GM18861 (cell line): ENCODE results near the gene KANK2.

ENCODE experiments used
- ATAC-seq: cut with Tn5 transposase; IDR thresholded peaks from one replicate; pipeline ENCODE4 v1.9.1; 2021; ENCODE audit not compliant: unreplicated experiment

The KANK2 gene

GRCh38 chr19:11226716-11227166 lies 29.4 kb upstream of the KANK2 start:
- no peak for ATAC-seq

DNA sequence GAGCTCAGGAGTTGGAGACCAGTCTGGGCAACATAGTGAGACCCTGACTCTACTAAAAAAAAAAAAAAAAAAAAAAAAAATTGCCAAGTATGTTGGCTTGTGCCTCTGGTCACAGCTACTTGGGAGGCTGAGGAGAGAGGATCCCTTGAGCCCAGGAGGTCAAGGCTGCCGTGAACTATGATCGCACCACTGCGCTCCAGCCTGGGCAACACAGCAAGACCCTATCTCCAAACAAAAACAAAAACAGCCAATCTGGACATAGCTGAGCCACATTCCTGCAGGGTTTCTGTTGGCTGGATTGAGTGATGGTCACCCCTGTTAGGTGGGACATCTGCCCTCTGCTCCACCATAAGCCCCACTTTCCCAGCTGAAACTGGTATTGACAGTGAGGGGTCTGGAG lies 28.5 kb upstream of the KANK2 start:
- no peak for ATAC-seq

DNA sequence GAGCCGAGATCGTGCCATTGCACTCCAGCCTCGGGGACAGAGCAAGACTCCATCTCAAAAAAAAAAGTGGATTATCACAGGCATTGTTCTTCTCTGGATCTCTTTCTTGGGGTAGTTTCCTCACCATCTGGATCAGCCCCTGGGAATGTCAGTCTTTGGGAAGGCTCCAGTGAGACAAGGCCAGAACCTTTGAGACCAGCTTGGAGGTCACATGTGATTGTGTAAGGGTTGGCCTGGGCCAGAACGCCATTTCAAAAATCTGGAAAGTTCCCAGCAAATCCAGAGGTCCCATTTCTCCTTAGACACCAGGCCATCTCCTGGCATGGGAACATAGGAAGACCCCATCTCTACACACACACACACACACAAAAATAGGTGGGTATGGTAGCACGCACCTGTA lies 27.8 kb upstream of the KANK2 start:
- ATAC-seq: no peak

GRCh38 chr19:11224429-11224828 lies 27.1 kb upstream of the KANK2 start:
- ATAC-seq: no peak

- ATAC-seq: no peak
These were observed 25.9 kb upstream of the KANK2 start for GRCh38 chr19:11223200-11223599.

DNA sequence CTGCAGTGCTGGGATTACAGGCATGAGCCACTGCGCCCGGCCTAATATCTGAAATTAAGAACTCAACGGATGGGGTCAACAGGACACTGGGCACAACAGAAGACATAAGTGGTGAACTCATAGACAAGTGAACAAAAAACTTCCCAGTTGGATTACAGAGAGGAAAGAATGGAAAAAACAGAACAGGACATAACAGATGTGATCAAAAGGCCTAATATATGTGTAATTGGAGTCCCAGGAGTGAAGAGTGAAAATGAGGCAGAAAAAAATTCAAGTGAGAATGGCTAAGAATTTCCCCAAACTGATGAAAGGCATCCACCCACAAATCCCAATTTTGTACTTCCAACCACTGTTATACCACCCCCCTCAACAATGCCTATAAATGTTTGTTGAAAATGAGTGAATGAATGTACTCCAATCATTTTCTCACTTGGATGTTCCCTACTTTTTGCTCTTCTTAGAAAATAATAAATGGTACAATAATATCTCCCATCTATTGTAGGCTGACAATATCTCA lies 23.8 kb upstream of the KANK2 start:
- no peak for ATAC-seq

- no peak for ATAC-seq
These were observed 17.0 kb upstream of the KANK2 start for GRCh38 chr19:11214387-11214786.

DNA sequence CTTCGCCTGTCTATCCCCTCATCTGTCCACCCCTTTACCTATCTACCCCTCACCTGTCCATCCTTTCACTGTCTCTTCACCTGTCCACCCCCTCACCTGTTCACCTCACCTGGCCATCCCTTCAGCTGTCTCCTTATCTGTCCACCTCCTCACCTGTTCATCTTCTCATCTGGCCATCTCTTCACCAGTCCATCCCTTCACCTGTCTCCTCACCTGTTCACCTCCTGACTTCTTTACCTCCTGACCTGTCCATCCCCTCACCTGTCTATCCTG lies 13.2 kb upstream of the KANK2 start:
- ATAC-seq: no peak

DNA sequence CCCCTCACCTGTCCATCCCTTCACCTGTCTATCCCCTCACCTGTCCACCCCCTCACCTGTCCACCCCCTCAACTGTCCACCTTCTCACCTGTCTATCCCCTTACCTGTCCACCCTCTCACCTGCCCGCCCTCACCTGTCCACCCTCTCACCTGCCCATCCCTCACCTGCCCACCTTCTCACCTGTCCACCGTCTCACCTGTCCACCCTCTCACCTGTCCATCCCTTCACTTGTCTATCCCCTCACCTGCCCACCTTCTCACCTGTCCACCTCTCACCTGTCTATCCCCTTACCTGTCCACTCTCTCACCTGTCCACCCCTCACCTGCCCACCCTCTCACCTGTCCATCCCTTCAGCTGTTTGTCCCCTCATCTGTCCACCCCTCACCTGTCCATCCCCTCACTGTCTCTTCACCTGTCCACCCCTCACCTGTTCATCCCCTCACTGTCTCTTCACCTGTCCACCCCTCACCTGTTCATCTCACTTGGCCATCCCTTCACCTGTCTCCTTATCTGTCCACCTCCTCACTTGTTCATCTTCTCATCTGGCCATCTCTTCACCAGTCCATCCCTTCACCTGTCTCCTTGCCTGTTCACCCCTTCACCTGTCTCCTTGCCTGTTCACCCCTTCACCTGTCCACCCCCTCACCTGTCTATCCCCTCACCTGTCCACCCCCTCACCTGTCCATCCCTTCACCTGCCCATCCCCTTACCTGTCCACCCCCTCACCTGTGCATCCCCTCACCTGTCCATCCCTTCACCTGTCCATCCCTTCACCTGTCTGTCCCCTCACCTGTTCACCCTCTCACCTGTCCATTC lies 12.7 kb upstream of the KANK2 start:
- no peak for ATAC-seq

- no peak for ATAC-seq
These were observed 11.5 kb upstream of the KANK2 start for GRCh38 chr19:11208561-11209471.

GRCh38 chr19:11205939-11206570 lies 8.7 kb upstream of the KANK2 start:
- ATAC-seq: no peak

DNA sequence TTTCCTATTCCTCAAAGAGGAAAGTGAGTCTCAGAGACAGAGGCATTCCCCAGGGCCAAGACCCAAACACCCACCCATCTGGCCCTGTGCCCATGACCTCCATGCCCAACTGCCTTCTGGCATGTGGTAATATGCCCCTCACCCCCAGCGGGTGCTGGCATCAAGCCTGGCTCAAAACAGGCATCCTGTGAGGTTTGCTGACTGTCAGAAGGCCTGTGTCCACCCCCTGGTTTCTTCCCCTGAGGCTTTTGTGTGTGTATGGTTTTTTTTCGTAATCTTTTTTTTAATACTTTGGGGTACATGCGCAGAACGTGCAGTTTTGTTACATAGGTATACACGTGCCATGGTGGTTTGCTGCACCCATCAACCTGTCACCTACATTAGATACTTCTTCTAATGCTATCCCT lies 7.6 kb upstream of the KANK2 start:
- ATAC-seq: no peak

DNA sequence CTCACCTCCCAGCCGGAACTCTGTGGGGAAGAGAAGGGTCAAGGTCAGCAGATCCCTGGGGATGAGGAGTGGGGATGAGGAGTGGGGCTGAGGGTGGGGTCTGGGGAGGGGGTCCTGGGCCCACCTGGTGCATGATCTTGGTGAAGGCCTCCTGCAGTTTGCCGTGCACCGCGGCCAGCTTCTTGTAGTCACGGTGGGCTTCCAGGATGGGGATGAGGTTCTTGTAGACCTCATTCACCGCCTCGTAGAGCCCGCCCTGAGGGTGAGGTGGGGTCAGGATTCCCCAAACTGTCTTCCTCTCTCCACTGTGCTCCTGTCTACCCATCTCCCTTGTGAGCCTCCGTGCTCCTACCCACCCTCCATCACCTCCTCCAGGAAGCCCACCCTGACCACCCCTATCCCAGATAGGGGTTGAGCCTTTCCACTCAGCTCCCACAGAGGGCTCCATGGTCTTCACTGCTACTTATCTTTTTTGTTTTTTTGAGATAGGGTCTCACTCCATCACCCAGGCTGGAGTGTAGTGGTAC lies 6.8 kb upstream of the KANK2 start:
- ATAC-seq: no peak

GRCh38 chr19:11203194-11204075 lies 6.1 kb upstream of the KANK2 start:
- no peak for ATAC-seq

GRCh38 chr19:11202488-11203193 lies 5.3 kb upstream of the KANK2 start:
- ATAC-seq: no peak

GRCh38 chr19:11201791-11202190 lies 4.4 kb upstream of the KANK2 start:
- no peak for ATAC-seq

DNA sequence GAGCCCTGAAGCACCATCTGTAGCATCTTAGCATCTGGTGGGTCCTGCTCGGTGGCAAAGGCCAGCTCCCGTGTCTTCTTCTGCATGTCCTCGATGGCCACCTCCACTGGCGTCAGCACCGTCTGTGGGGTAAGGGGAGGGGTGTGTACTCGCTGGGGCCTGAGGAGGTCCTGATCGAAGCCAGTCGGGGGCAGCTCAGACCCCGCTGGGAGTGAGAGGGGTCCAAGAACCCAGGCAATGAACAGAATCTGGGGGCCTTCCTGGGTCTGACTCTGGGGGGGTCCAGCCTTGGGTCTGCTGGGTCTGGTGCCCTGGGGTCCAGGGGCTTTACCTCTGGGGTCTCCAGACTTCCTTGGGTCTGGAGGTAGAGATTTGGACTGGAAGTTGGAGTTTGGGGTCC lies 3.6 kb upstream of the KANK2 start:
- ATAC-seq: no peak

- ATAC-seq: no peak
These were observed 2.8 kb upstream of the KANK2 start for GRCh38 chr19:11200015-11200574.

- ATAC-seq: no peak
These were observed 2.2 kb upstream of the KANK2 start for GRCh38 chr19:11199517-11199916.
